HepG2 (cell line): ENCODE measurements around the gene FAM20C.

Source experiments
- DNMT1 ChIP-seq: sonication (generic); formaldehyde crosslinking; IDR thresholded peaks from 2 replicates; pipeline ENCODE4 v1.5.1; 2020; ENCODE audit warnings: mild to moderate bottlenecking, missing genetic modification reagents
- POLR2AphosphoS5 ChIP-seq: IDR thresholded peaks from 2 replicates; pipeline ENCODE4 v1.6.1; 2012; ENCODE audit warnings: low read depth, low read length
- YY1 ChIP-seq: IDR thresholded peaks from 2 replicates; pipeline ENCODE4 v1.6.1; 2011; ENCODE audit warnings: low read length, low read depth, moderate library complexity, mild to moderate bottlenecking; ENCODE audit not compliant: insufficient read depth, insufficient replicate concordance

- TF ChIP-seq POLR2AphosphoS5: no peak
- no peak for TF ChIP-seq DNMT1 (CRISPR knock-in tag)
- TF ChIP-seq YY1: no peak
Measured at GRCh38 chr7:292226-292625, 99.9 kb downstream of the FAM20C start.
